HG02938 (cell line): Measurements from ENCODE around the gene LONRF2.
"Not testable (repeated sequence)": the region's sequence is repeated elsewhere in the genome, so short reads cannot be mapped to it uniquely, and the experiment has no call there.

ENCODE experiments used
- ATAC-seq: cut with Tn5 transposase; IDR thresholded peaks from one replicate; pipeline ENCODE4 v1.9.1; 2021; ENCODE audit warnings: mild to moderate bottlenecking, moderate library complexity; ENCODE audit not compliant: unreplicated experiment

Gene LONRF2

GRCh38 chr2:100256416-100256815 is 65.9 kb downstream of the LONRF2 start:
- no peak for ATAC-seq

GRCh38 chr2:100254646-100255210 is 67.6 kb downstream of the LONRF2 start:
- no peak for ATAC-seq

GRCh38 chr2:100253786-100254185 is 68.5 kb downstream of the LONRF2 start:
- no peak for ATAC-seq

- ATAC-seq: no peak
Observed at GRCh38 chr2:100252811-100253698, 69.2 kb downstream of the LONRF2 start.

- no peak for ATAC-seq
Observed at GRCh38 chr2:100250645-100251044, 71.7 kb downstream of the LONRF2 start.

GRCh38 chr2:100248971-100249370 is 73.3 kb downstream of the LONRF2 start:
- no peak for ATAC-seq

GRCh38 chr2:100248556-100248955 is 73.7 kb downstream of the LONRF2 start:
- not testable (repeated sequence) for ATAC-seq

- ATAC-seq: peak; percentile 11
Observed at GRCh38 chr2:100248044-100248330, 74.3 kb downstream of the LONRF2 start.

- peak; percentile 62 for ATAC-seq
Observed at GRCh38 chr2:100247256-100248043, 74.9 kb downstream of the LONRF2 start.

GRCh38 chr2:100246163-100247145 is 75.8 kb downstream of the LONRF2 start:
- no peak for ATAC-seq

- no peak for ATAC-seq
Observed at GRCh38 chr2:100245681-100246080, 76.6 kb downstream of the LONRF2 start.

- ATAC-seq: no peak
Observed at GRCh38 chr2:100244881-100245605, 77.3 kb downstream of the LONRF2 start.

GRCh38 chr2:100243631-100244030 is 78.7 kb downstream of the LONRF2 start:
- ATAC-seq: no peak

GRCh38 chr2:100242891-100243619 is 79.2 kb downstream of the LONRF2 start:
- peak; percentile 41 for ATAC-seq

- no peak for ATAC-seq
Observed at GRCh38 chr2:100242476-100242875, 79.8 kb downstream of the LONRF2 start.

- ATAC-seq: no peak
Observed at GRCh38 chr2:100241236-100241635, 81.1 kb downstream of the LONRF2 start.

GRCh38 chr2:100240386-100240785 is 81.9 kb downstream of the LONRF2 start:
- no peak for ATAC-seq

- no peak for ATAC-seq
Observed at GRCh38 chr2:100239486-100240210, 82.7 kb downstream of the LONRF2 start.

- ATAC-seq: no peak
Observed at GRCh38 chr2:100238471-100238870, 83.8 kb downstream of the LONRF2 start.
